HG03039 (cell line): ENCODE data around the gene COL18A1.

Experiments
- ATAC-seq: cut with Tn5 transposase; IDR thresholded peaks from one replicate; pipeline ENCODE4 v1.9.1; 2021; ENCODE audit warnings: mild to moderate bottlenecking, moderate library complexity; ENCODE audit not compliant: unreplicated experiment

COL18A1 gene

DNA sequence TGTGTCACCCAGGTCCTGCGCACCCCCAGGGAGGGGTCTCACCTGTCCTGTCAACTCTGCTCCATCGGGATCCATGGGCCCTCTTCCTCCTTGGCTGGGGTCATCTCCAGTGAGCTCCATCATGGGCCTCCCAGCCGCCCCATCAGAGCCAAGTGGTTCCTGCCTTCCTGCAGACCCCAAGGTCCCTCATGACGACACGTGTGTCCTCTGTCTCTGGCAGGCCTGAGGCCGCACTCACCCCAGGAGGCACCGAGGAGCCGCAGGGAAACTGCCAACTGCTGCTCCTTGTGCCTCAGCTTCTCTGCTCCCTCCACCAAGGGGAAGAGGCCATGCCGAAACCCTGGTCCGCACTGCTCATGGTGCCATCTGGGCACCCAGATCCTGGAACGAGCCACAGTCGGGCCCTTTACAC is 46.8 kb downstream of the COL18A1 start:
- ATAC-seq = no peak

DNA sequence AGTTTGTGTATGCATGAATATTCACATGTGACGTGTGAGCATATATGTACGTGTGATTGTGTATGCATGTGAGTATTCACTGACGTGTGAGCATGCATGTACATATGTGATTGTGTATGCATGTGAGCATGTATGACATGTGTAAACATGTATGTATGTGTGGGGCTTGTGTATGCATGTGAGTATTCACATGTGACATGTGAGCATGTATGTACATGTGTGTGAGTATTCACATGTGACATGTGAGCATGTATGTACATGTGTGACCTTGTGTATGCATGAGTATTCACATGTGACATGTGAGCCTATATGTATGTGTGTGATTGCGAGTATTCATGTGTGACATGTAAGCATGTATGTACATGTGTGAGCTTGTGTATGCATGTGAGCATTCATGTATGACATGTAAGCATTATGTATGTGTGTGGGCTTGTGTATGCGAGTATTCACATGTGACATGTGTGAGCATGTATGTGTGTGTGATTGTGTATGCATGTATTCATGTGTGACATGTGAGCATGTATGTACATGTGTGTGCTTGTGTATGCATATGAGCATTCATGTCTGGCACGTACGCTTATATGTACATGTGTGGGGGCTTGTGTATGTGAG is 47.8 kb downstream of the COL18A1 start:
- ATAC-seq = no peak

DNA sequence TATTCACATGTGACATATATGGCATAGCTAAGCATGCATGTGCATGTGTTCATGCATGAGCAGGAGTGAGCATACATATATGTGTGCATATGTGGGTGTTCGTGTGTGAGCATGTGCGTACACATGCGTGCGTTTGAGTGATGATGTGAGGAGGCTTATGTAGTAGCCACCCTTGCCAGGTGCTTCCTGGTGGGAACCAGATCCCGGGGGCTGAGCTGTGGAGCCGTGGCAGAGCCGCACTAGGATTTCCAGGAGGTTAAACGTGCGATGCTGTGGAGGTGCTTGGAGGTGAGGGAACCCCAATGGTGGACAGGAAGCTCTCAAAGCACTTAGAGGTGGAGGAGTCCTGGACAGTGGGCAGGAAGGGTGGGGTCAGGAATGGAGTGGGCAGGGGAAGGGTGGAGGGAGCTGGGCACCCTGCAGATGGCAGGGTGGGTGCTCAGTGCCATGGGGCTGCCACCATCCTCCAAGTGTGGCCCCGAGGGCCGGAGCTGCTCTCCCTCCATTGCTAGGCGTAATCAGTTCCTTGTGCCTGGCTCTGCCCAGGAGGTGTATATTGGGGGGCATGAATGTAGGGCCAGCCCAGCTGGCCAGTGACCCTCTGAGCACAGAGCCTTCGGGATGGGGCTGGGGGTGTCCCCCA is 48.5 kb downstream of the COL18A1 start:
- no peak for ATAC-seq

DNA sequence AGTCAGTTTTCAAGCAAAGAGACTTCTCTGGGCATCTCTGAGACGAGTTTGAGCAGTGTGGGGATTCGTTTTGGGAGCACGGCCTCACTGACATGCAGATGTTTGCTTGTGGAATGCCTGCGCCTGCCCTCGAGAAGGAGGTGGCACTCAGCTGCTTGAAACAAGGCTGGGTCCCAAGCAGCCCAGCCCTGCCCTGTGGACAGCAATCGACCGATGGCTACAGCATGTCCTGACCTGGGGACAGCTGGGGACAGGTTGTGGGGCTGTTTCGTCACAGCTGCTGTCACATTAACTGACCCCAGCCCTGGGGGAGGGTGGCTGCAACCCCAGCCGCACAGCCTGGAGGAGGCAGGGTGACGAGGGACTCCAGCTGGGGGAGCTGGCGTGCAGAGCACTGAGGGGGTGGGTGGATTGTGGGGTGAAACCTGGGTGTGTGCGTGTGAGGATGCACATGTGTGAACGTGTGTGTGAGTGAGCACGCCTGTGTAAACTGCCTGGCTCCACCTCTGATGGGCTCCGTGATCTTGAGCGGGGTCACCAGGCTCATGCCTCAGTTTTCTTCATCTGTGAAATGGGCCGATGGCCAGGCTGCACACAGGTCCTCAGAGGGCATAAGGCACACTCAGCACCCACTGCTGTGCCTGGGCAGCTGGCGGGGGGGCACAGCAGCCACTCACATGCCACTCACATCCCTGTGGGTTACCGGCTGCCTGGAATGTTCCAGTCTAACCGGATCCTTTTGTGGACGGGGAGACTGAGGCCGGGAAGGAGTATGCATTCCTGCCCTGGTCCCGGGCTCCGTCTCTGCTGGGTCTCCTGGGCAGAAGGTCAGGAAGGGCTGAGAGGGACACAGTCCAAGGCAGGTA is 49.3 kb downstream of the COL18A1 start:
- ATAC-seq = no peak

DNA sequence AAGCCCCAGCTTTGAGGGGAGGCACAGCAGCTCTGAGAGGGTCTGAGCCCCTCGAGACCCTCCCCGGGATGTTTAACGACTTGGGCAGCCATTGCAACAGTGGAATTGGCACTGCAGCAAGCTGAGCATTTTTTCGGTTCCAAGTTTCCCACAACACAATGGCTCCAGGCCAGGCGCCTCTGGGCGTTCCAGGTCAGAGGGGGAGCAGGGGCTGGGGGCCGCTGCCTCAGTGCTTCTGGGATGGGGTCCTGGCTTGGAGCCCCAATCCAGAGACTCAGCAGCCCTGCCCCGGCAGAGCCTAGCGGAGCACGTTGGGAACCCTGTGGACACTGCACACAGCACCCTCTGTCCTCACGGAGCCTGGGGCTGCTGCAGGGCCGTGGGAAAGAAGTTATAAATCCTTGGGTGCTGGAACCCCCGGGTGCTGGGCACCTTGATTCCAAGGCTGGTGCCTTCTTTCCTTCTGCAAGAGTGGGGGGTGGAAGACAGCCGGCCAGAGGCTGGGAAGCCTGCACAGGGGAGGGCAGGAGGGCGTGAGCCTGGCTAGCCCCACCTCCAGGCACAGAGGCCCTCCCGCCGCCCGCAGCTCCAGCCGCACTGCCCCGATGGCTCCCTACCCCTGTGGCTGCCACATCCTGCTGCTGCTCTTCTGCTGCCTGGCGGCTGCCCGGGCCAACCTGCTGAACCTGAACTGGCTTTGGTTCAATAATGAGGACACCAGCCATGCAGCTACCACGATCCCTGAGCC is 50.1 kb downstream of the COL18A1 start:
- ATAC-seq = no peak

DNA sequence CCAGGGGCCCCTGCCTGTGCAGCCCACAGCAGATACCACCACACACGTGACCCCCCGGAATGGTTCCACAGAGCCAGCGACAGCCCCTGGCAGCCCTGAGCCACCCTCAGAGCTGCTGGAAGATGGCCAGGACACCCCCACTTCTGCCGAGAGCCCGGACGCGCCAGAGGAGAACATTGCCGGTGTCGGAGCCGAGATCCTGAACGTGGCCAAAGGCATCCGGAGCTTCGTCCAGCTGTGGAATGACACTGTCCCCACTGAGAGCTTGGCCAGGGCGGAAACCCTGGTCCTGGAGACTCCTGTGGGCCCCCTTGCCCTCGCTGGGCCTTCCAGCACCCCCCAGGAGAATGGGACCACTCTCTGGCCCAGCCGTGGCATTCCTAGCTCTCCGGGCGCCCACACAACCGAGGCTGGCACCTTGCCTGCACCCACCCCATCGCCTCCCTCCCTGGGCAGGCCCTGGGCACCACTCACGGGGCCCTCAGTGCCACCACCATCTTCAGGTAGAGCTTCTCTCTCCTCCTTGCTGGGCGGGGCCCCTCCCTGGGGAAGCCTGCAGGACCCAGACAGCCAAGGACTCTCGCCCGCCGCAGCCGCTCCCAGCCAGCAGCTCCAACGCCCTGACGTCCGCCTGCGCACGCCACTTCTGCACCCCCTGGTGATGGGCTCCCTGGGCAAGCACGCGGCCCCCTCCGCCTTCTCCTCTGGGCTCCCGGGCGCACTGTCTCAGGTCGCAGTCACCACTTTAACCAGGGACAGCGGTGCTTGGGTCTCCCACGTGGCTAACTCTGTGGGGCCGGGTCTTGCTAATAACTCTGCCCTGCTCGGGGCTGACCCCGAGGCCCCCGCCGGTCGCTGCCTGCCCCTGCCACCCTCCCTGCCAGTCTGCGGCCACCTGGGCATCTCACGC is 51.0 kb downstream of the COL18A1 start:
- ATAC-seq = no peak

DNA sequence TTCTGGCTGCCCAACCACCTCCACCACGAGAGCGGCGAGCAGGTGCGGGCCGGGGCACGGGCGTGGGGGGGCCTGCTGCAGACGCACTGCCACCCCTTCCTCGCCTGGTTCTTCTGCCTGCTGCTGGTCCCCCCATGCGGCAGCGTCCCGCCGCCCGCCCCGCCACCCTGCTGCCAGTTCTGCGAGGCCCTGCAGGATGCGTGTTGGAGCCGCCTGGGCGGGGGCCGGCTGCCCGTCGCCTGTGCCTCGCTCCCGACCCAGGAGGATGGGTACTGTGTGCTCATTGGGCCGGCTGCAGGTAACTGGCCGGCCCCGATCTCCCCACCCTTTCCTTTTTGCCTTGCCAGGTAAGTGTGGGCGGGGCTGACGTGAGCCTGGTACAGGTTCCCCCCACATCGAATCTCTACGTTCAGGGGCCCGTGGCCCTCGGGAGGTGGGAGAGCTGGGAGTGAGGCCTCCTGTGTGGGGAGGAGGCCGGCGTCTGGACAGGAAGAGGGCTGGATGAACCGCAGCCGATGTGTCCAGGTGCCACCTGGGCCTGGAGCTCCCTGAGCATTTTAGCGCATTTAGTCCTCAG is 51.7 kb downstream of the COL18A1 start:
- no peak for ATAC-seq

DNA sequence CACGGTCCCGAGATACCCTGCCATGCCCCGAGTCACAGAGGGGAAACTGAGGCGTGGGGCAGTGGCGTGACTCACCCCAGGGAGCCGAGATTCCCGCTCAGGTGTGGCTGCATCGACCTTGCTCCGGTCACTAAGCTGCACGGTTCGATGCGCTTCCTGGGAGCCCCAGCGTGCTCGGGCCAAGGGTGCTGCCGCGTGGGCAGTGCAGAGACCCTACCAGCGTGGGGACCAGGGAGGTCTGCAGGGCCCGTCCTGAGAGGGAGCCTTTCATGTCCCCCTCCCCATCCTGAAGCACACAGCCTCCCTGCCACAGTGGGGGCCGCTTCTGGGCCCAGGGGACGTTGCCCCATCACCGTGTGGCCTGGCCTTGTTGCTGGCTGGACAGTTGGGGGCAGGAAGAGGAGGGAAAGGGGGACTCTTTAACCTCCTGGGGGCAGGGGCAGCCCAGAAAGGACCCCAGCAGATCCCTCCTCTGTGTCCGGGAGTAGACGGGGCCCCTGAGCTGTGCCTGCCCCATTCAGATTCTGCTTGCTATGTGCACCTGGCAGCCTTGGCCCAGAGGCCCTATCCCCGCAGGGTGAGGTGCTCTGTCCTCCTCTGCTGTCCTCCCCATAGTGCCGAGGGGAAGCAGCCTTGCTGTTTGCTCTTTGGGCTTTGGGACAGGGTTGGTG is 52.3 kb downstream of the COL18A1 start:
- no peak for ATAC-seq

DNA sequence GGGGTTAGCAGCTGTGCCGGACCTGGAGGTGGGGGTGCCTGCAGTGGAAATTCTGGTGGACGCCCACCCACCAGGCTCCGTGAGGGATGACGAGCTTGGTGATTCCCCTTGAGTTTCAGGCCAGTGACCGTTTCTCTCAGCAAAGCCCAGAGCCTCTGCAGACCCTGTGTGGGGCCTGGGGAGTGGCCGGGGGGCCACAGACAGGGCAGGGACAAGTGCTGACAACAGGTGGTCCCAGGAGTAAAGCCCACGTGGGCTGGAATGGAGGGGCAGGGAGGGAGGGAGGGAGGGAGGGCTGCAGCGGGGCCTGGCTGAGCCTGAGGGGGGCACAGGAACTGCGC is 52.8 kb downstream of the COL18A1 start:
- ATAC-seq = no peak

DNA sequence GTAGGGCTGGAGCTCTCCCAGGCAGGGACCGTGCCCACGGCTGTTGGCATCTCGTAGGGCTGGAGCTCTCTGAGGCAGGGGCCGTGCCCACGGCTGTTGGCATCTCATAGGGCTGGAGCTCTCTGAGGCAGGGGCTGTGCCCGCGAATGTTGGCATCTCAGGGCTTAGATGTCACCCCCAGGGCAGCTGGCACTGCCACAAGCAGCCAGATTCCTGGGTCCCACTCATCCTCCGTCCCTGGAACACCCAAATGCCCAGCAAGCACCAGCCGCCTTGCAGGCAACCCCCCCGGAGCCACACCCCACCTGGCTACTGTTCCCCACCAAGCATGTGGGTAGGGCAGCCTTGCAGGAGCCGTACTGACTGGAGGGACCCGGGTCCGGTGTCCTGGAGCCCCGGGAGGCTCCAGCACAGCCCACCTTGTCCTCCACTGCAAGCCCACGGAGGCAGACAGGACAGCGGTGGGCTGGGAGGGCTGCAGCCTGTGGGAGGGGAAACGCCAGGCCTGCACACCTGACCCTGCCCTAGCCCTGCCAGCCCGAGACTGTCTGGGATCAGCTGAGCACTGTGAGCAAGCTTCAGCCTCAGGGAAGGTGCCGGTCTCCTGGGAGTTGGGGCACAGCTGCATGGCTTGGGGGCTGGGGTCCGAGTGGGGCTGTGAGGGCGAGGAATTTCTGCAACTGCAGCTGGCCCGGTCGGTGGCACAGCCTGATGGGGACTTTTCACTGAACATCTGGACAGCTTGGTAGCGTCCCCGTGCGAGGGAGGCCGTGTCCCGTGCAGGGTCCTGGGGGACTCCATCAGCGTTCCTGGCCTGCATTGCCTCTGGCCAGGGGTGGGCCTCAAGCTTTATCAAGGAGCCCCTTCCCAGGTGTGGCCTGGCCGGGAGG is 53.6 kb downstream of the COL18A1 start:
- no peak for ATAC-seq

DNA sequence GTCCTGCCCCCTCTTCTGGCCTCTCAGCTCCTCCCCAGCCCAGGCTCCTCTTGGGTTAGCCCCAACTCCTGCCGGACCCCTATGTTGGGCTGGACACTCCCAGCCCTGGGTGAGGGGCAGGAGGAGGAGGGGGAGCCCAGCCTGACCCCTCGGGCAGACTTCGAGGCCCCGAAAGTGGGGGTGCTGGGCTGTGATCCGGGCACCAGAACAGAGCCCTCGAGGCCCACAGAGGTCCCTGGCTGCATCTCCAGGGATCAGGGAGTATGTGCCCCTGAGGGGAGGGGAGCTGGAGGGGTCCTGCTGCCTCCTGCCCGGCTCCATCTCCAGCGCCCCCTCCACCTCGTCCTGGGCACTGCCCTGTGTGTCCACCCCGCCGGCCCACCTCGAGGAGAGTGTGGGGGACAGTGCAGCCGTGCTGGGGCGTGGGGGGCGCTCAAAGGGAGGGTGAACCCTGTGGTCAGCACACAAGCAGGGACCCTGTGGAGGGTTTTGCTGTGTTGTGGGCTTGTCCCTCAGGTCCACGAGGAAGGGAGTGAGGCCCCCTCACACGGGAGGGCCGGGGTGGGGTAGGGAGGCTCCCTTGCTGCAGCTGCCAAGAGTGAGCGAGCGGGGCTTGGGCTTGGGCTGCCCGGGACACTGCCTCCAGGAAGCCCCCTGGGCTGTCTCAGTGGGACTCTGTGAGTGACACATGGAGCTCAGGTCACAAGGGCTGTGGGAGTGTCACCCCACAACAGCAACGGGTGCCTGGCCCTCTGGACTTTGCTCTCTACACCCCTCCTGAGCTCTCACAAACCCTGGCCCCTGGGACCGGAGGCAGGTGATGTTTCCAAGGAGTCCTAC is 54.4 kb downstream of the COL18A1 start:
- ATAC-seq = no peak

DNA sequence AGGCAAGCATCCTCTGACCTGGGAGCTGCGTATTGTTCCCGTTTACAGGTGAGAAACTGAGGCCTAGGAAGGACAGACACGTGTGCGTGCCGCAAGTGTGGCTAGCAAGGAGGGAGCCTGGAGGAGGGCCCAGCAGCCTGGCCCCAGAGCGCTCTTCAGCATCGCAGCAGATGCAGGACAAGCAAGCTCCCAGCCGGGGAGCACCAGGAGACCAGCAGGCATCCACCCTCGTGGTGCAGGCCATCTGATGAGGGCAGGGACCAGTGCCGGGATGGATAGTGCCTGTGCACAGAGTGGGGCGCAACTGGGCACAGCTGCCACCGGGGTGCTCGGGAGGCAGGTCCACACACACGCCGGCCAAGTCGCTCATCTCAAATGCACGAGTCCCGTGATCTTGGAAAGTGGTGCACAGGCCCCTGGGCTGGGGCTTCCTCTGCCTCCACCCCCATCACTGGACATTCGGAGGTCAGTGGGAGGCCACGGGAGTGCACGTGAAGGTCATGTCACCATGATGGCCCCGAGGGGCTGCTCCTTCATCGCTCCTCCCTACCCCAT is 55.1 kb downstream of the COL18A1 start:
- no peak for ATAC-seq

DNA sequence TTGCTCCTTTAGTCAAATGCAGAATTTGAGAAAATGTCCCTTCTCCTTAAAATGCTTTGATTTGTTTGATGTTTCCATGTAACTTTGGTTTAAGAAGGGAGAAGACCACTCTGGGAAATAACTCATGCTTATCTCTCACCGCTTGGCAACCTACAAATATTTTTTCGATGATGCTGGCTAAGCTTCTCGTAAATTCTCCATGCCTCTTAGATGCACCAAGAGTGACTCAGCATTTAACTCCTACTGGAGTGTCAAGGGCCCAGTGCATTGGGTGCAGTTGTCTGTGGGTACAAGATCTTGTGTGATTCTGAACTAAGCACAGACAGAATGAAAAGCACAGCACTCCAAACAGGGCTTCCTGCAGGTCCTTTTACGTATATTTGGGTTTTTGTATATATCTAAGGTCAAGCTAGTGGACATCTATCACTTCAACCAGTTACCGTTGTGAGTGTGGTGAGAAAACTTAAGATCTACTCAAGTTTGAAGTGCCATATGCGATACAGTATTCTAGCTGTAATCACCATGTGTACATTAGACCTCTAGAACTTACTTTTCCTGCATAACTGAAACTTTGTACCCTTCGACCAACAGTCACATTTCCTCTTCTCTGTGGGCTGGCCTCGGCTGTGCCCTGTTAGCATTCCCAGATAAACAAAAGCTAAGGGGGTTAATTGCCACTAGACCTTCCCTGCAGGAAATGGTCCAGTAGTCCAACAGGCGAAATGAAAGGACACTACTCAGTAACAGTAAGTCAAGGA is 55.8 kb downstream of the COL18A1 start:
- ATAC-seq = no peak

DNA sequence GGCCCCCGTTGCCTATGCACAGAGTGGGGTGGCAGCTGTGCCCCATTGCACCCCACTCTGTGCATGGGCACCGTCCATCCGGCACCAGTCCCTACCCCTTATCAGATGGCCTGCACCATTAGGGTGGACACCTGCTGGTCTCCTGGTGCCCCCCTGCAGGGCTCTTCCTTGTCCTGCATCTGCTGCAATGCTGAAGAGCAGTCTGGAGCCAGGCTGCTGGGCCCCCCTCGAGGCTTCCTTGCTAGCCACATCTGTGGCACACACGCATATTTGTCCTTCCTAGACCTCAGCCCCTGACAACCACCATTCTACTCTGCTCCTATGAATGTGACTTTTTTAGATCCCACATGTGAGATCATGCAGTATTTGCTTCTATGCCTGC is 56.4 kb downstream of the COL18A1 start:
- ATAC-seq = no peak

DNA sequence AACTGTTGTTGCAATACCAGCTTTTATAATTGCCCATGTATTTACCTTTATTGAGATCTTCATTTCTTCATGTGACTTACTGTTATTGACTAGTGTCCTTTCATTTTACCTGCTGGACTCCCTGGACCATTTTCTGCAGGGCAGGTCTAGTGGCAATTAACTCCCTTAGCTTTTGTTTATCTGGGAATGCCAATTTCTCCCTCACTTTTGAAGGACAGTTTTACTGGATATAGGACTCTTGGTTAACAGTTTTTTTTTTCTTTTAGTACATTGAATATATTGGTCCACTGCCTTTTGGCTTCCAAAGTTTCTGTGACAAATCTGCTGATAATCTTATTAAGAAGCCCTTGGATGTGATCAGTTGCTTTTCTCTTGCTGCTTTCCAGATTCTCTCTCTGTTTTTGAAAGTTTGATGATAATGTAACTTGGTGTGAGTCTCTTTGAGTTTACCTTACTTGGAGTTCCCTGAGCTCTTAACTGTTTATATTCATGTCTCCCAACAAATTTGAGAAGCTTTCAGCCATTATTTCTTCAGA is 56.9 kb downstream of the COL18A1 start:
- ATAC-seq = no peak

DNA sequence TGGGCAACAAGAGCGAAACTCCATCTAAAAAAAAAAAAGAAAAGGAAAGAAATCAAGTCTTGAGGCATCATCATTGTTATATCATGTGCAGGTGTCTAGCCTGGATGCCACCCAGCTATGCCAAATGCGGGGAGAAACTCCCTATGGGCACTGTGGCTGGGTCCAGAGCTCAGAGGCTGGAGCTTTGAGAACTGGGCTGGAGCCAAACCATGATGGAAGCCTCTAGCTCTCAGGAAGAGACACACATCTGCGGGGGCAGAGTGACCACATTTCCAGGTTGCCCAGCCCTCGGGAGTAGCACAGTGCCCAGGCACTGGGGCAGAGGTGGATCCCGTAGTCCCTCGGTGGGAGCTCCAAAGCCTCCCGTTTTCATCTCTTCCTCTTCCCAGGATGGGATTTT is 58.9 kb downstream of the COL18A1 start:
- no peak for ATAC-seq
